Measurements from ENCODE around the gene SDS. TPM values are rescaled to one million over a fixed set of nuclear protein-coding genes. Genes with fewer than 3 reads are reported as not detected.

SDS gene
- total and polyA plus RNA-seq, 8 donors = 0.31 to 3.2 (median 0.47) TPM

GRCh38 chr12:113396828-113397496 is 6.7 kb downstream of the SDS start:
- no peak for ATAC-seq

GRCh38 chr12:113396200-113396599 is 7.5 kb downstream of the SDS start:
- H3K4me1 ChIP-seq = no peaks in the 10 kb centered on the region
- H3K9me3 ChIP-seq = no peaks in the 10 kb centered on the region
- intact Hi-C loops (cut with DNase I) = no loop called here
- no peak overlapping the region for H3K4me3 ChIP-seq
- no peak for TF ChIP-seq CTCF (IDR thresholded peaks at IDR 0.05)
- no peak for DNase-seq
- H3K27ac ChIP-seq = no peak overlapping the region
- peaks cover 0 to 3% of the 10 kb centered on the region in 2 donors for H3K36me3 ChIP-seq
- ATAC-seq = no peak
- peaks cover 0 to 41% of the 10 kb centered on the region in 2 donors for H3K27me3 ChIP-seq

More at GRCh38 chr12:113396828-113397496, 6.7 kb downstream of the SDS start:
- Histone ChIP-seq H3K4me3 (no peak overlapping the region), H3K27ac (no peak overlapping the region), H3K4me1 (no peaks in the 10 kb centered on the region), H3K27me3 (peaks cover 0 to 48% of the 10 kb centered on the region in 2 donors), H3K9me3 (no peaks in the 10 kb centered on the region), H3K36me3 (no peaks in the 10 kb centered on the region)
- intact Hi-C loops (cut with DNase I) = no loop called here
- no peak for DNase-seq
- TF ChIP-seq CTCF (IDR thresholded peaks at IDR 0.05) = no peak

- Histone ChIP-seq H3K27me3 (peaks cover 0 to 30% of the 10 kb centered on the region in 2 donors), H3K27ac (no peak overlapping the region), H3K4me1 (no peaks in the 10 kb centered on the region), H3K9me3 (no peaks in the 10 kb centered on the region), H3K4me3 (no peak overlapping the region), H3K36me3 (peaks cover 0 to 13% of the 10 kb centered on the region in 2 donors)
- ATAC-seq = no peak
- intact Hi-C loops (cut with DNase I) = no loop called here
- DNase-seq = no peak
- TF ChIP-seq CTCF (IDR thresholded peaks at IDR 0.05) = no peak
Observed at GRCh38 chr12:113395119-113395518, 8.6 kb downstream of the SDS start.

GRCh38 chr12:113393749-113394148 is 9.9 kb downstream of the SDS start:
- Histone ChIP-seq H3K4me3 (no peak overlapping the region), H3K27ac (no peak overlapping the region), H3K9me3 (no peaks in the 10 kb centered on the region), H3K4me1 (no peaks in the 10 kb centered on the region), H3K36me3 (peaks cover 0 to 25% of the 10 kb centered on the region in 2 donors), H3K27me3 (peaks cover 0 to 17% of the 10 kb centered on the region in 2 donors)
- intact Hi-C loops (cut with DNase I) = no loop called here
- no peak for TF ChIP-seq CTCF (IDR thresholded peaks at IDR 0.05)
- ATAC-seq (no peak), DNase-seq (no peak)

GRCh38 chr12:113392988-113393579 is 10.6 kb downstream of the SDS start:
- no peak for ATAC-seq
- no peaks in the 10 kb centered on the region for H3K4me1 ChIP-seq
- H3K27ac ChIP-seq = no peak overlapping the region
- H3K9me3 ChIP-seq = no peaks in the 10 kb centered on the region
- no peak overlapping the region for H3K4me3 ChIP-seq
- peaks cover 0 to 10% of the 10 kb centered on the region in 2 donors for H3K27me3 ChIP-seq
- peaks cover 0 to 32% of the 10 kb centered on the region in 2 donors for H3K36me3 ChIP-seq
- intact Hi-C loops (cut with DNase I) = no loop called here
- TF ChIP-seq CTCF (IDR thresholded peaks at IDR 0.05) = no peak
- DNase-seq = no peak

All from left lung (tissue), 10 donors.